Measurements from ENCODE around the gene CLIP3. TPM values are rescaled to one million over a fixed set of nuclear protein-coding genes. Genes with fewer than 3 reads are reported as not detected.
A peak's percentile ranks its signal among the peaks of the same experiment; 100 is the strongest.

CLIP3 gene
- total and polyA plus RNA-seq, 9 of the 15 experiments (the other 6 are each of a cell fraction or from before 2014, with no cell fraction given), result 0.01 to 0.50 (median 0.15) TPM; not detected in 1

- TF ChIP-seq ZBTB5 (IDR thresholded peaks at IDR 0.05) (no peak), CGGBP1 (CRISPR knock-in tag; IDR thresholded peaks at IDR 0.05) (no peak)
These were observed 19.2 kb downstream of the CLIP3 start (continued) for GRCh38 chr19:36013280-36014011.

GRCh38 chr19:36010402-36010801, 22.3 kb downstream of the CLIP3 start:
- intact Hi-C loops (cut with micrococcal nuclease), result no loop called here
- no peak overlapping the region for H3K4me3 ChIP-seq
- FAIRE-seq (no peak), ATAC-seq (no peak), DNase-seq (ENCODE audit: extremely low read depth in 1 of 4, low spot score in 3 of 4) (no peak)
- WGBS (ENCODE audit: insufficient coverage, low coverage, missing lambda C conversion rate), result 90% methylated on average over 10 of the region's 11 CpGs
- H4K20me1 ChIP-seq (replicated peaks; ENCODE audit: control insufficient read depth, insufficient read depth, low read length), result no peaks in the 10 kb centered on the region
- 0 out of 3 replicates have a peak, but pooled peaks cover 2% of the 10 kb centered on the region for H3K36me3 ChIP-seq (ENCODE audit: control insufficient read depth, insufficient read depth, low read length)
- in situ Hi-C loops (cut with MboI), result no loop called here
- TF ChIP-seq RBM15 (IDR thresholded peaks at IDR 0.05; ENCODE audit: insufficient read depth, low read length) (no peak), RBFOX2 (IDR thresholded peaks at IDR 0.05; ENCODE audit: low read depth, low read length) (0 out of 2 replicates have a peak, but pooled peaks have one; percentile 35), NRF1 (conservative IDR thresholded peaks at IDR 0.05 in 1 of 2, IDR thresholded peaks at IDR 0.05 in 1 of 2) (no peak), ZNF75A (CRISPR knock-in tag; IDR thresholded peaks at IDR 0.05) (no peak), PYGO2 (tag; IDR thresholded peaks at IDR 0.05) (no peak), TEAD1 (CRISPR knock-in tag; IDR thresholded peaks at IDR 0.05) (no peak), ZNF511 (CRISPR knock-in tag; IDR thresholded peaks at IDR 0.05) (no peak), ZNF740 (CRISPR knock-in tag; IDR thresholded peaks at IDR 0.05) (no peak), ZNF740 (tag; IDR thresholded peaks at IDR 0.05) (no peak), ZNF766 (CRISPR knock-in tag; conservative IDR thresholded peaks at IDR 0.05) (no peak), SMAD3 (CRISPR knock-in tag; conservative IDR thresholded peaks at IDR 0.05) (no peak), SP1 (CRISPR knock-in tag; IDR thresholded peaks at IDR 0.05) (no peak), POLR2AphosphoS2 (IDR thresholded peaks at IDR 0.05; ENCODE audit: low read length) (no peak), POLR2G (IDR thresholded peaks at IDR 0.05; ENCODE audit: low read depth, low read length) (0 out of 2 replicates have a peak, but pooled peaks have one; percentile 26), ZNF444 (CRISPR knock-in tag; IDR thresholded peaks at IDR 0.05) (no peak)
- H3K9ac ChIP-seq (ENCODE audit: insufficient read depth in 1 of 2, low read depth in 2 of 2, low read length in 2 of 2), result no peak overlapping the region; a peak in 1 of 4 replicates
- H3K4me1 ChIP-seq (replicated peaks in 1 of 2; ENCODE audit: control insufficient read depth in 2 of 2, insufficient read depth in 2 of 2, low read length in 2 of 2), result peaks cover 7 to 26% of the 10 kb centered on the region in 2 experiments; a peak in 4 of 5 replicates
- H3K27ac ChIP-seq (ENCODE audit: extremely low read depth, low read depth, low read length), result no peak overlapping the region
- BruUV-seq (replicated peaks), result no TSS peak
- POLR2A ChIA-PET, result interaction anchor here (1.0 kb wide), 1 partner anchor 11 kb away, joined by 4 read pairs; no protein-coding TSS in a partner anchor
- H3K9me3 ChIP-seq (replicated peaks; ENCODE audit: control insufficient read depth, insufficient read depth, low read depth, low read length), result no peaks in the 10 kb centered on the region
- no peaks in the 10 kb centered on the region for H3K27me3 ChIP-seq (ENCODE audit: control insufficient read depth in 2 of 2, insufficient read depth in 2 of 2, low read length in 2 of 2)
- no peak overlapping the region for H2AFZ ChIP-seq (ENCODE audit: low read depth, low read length)
- H3K4me2 ChIP-seq (ENCODE audit: insufficient read depth, low read length), result no peak overlapping the region
- H3K9me1 ChIP-seq (ENCODE audit: control insufficient read depth, insufficient read depth, low read length), result no peaks in the 10 kb centered on the region
- CTCF ChIA-PET (ENCODE audit: low intra/inter-chr PET ratio), result no interaction called here
- peaks cover 24% of the 10 kb centered on the region for H3K79me2 ChIP-seq (ENCODE audit: control insufficient read depth, insufficient read depth, low read length)

All from K562 (cell line).